HG03064 (cell line): ENCODE data around the gene HSP90AA1.
"Not testable (repeated sequence)": the region's sequence is repeated elsewhere in the genome, so short reads cannot be mapped to it uniquely, and the experiment has no call there.

ENCODE experiments used
- ATAC-seq: cut with Tn5 transposase; IDR thresholded peaks from one replicate; pipeline ENCODE4 v1.9.1; 2021; ENCODE audit warnings: low read depth; ENCODE audit not compliant: unreplicated experiment

The HSP90AA1 gene

DNA sequence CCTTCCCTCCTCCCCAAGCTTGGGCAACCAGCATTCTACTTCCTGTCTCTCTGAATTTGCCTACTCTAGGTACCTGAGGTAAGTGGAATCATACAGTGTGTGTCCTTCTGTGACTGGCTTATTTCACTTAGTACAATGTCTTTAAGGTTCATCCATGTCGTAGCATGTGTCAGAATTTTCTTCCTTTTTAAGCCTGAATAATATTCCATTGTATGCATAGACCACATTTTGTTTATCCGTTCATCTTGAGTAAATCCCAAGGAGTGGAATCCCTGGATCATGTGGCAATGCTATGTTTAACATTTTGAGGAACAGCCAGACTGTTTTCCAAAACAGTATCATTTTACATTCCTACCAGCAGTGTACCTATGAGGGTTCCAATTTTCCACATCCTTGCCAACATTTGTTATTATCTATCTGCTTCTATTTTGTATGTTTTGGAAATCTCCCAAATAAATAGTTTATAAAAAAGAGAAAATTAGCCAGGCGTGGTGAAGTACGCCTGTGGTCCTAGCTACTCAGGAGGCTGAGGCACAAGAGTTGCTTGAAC lies 12.4 kb downstream of the HSP90AA1 start:
- no peak for ATAC-seq

DNA sequence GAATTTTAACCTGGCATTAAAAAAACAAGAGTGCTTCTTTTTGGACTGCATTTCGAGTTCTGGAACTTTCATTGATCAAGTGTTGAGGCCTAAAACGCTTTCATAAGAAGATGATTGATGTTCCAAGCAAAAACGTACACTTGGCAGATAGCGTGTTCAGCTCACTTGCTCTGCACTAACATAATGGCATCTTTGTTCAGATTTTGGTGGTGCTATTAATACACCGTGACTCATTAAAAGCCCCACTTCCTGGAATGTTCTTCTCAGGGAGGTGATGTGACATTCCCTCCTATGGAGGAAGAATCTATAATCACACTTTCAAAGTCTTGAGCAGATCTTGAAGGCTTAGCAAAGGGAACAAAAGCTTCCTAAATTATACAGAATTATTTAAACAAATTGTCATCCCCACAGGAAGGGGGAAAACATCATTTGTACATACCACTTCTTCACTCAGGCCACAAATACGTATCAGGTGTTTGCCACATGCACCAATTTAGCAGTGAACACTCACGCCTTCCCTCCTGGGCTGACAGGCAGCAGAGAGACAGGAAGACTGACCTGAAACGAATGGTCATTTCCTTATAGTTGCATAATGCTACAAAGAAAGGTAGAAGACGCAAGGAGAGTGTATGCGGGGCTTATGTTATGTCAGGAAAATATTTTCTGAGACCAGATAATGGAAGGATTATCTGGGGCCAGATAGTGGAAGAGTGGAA lies 15.4 kb downstream of the HSP90AA1 start:
- no peak for ATAC-seq

GRCh38 chr14:102066041-102066451 lies 20.8 kb downstream of the HSP90AA1 start:
- no peak for ATAC-seq

DNA sequence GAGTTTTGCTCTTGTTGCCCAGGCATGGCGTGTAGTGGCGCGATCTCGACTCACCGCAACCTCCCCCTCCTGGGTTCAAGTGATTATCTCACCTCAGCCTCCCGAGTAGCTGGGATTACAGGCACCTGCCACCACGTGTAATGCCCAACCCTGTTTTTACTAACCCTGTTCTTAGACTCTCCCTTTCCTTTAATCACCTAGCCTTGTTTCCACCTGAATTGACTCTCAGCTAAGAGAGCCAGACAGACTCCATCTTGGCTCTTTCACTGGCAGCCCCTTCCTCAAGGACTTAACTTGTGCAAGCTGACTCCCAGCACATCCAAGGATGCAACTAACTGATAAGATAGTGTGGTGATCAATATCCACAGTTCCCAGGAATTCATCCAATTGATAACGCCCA lies 22.3 kb downstream of the HSP90AA1 start:
- not testable (repeated sequence) for ATAC-seq

- no peak for ATAC-seq
These were observed 22.9 kb downstream of the HSP90AA1 start for GRCh38 chr14:102063808-102064429.

- ATAC-seq, result no peak
These were observed 23.6 kb downstream of the HSP90AA1 start for GRCh38 chr14:102063109-102063807.

- no peak for ATAC-seq
These were observed 27.9 kb downstream of the HSP90AA1 start for GRCh38 chr14:102058961-102059360.

- no peak for ATAC-seq
These were observed 28.7 kb downstream of the HSP90AA1 start for GRCh38 chr14:102058146-102058545.

GRCh38 chr14:102057480-102058114 lies 29.2 kb downstream of the HSP90AA1 start:
- no peak for ATAC-seq

DNA sequence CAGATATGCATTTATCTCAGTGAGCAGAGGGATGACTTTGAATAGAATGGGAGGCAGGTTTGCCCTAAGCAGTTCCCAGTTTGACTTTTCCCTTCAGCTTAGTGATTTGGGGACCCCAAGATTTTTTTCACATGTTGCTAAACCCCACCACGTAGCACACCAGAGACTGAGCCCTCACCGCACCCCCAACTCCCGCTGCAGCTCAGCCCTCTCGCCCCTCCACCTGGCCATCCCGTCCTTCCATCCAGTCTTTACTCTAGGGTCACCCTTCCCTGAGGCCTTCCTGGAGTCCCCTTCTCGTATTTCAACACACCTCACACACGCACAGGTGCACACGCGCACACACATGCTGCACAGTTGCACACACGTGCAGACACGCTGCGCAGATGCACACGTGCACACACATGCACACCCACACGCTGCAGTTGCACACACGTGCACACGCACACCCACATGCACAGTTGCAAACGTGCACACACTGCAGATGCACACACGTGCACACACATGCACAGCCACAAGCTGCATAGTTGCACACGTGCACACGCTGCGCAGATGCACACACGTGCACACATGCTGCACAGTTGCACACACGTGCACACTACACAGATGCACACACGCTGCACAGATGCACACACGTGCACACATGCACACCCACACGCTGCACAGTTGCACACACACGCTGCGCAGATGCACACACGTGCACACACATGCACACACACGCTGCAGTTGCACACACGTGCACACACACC lies 30.0 kb downstream of the HSP90AA1 start:
- no peak for ATAC-seq

DNA sequence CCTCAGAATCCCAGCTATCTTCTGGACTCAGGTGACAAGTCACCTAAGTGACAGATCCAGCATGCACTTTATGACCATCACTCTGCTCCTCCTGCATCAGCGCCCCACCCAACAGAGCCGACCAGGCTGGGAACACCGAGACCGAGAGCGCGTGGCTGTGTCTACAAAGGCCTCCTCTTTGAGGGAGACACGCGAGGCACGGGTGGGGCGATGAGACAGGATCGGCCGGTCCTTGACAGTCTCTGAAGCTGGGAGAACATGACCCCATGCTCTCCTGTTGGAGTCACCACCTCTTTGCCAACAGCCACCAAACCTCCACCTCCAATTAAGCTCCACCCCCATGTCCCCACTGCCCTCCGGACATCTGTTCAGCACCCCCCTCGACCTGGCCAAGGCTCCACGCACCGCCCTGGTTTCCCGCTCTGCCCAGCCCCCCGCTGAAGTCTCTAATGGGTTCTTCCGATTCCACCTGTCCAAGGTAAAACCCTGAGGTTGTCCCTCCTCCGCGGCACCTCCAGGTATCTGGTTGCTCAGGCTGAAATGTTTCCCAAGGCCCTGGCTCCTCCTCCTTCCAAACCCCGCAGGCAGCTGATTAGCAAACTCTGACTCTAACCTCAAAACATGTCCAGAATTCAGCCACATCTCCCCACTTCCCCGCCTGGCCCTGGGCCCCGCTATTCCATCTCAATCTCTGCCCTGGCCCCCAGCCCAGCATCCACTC lies 31.5 kb downstream of the HSP90AA1 start:
- ATAC-seq, result no peak

- no peak for ATAC-seq
These were observed 34.3 kb downstream of the HSP90AA1 start for GRCh38 chr14:102052522-102052921.

- no peak for ATAC-seq
These were observed 36.2 kb downstream of the HSP90AA1 start for GRCh38 chr14:102050625-102051024.

- no peak for ATAC-seq
These were observed 36.8 kb downstream of the HSP90AA1 start for GRCh38 chr14:102050026-102050405.

- ATAC-seq, result no peak
These were observed 37.4 kb downstream of the HSP90AA1 start for GRCh38 chr14:102049258-102050025.

- ATAC-seq, result no peak
These were observed 38.9 kb downstream of the HSP90AA1 start for GRCh38 chr14:102047808-102048540.

DNA sequence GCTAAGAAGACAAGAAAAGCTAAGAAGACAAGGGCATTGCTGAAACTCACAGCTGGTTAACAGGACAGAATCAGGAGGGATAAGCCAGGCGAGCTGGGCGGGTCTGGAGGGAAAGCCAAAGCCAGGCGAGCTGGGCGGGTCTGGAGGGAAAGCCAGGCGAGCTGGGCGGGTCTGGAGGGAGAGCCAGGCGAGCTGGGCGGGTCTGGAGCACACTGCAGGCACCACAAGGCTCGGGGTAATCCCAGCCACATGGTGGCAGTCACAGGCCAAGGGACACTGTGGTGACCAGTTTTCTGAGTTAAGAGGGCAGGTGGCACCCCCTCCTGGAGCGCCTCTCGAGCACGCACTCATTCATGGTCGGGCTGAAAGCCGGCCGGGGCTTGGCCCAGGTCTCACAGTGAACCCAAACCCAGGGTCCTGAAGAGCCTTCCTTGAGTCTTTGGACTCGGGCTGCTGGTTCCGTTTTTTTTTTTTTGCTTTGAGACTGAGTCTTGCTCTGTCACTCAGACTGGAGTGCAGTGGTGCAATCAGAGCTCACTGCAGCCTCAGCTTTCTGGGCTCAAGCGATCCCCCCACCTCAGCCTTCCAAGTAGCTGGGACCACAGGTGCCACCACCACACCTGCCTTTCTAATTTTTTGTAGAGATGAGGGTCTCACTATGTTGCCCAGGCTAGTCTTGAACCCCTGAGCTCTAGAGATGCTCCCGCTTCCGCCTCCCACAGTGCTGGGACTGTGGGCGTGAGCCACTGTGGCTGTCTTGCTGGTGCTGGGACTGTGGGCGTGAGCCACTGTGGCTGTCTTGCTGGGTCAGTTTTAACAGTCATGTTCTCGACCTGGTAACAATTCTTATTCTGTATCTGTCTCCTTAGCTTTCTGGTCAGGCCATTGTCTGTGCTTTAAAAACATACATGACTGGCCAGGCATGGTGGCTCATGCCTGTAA lies 40.2 kb downstream of the HSP90AA1 start:
- ATAC-seq, result no peak
